ENCODE results near the gene CRLF1. TPM values are rescaled to one million over a fixed set of nuclear protein-coding genes. Genes with fewer than 3 reads are reported as not detected.
A peak's percentile ranks its signal among the peaks of the same experiment; 100 is the strongest.

CRLF1 gene
- total RNA-seq, 1 experiment from 2014 or later: 16.2 TPM

GRCh38 chr19:18655173-18655844, 48.7 kb upstream of the CRLF1 start:
- Histone ChIP-seq H2BK20ac (ENCODE audit: low read depth, low read length, poor library complexity, severe bottlenecking) (no peak overlapping the region), H4K20me1 (ENCODE audit: control insufficient read depth, insufficient read depth, insufficient read length) (no peaks in the 10 kb centered on the region), H3K4ac (ENCODE audit: low read depth, low read length) (no peak overlapping the region), H3K23me2 (ENCODE audit: insufficient read length, low read depth, low read length, poor library complexity, severe bottlenecking) (no peaks in the 10 kb centered on the region), H3K56ac (ENCODE audit: insufficient read length, low read depth, low read length) (no peak overlapping the region), H3K4me1 (ENCODE audit: insufficient read depth, low read length) (no peaks in the 10 kb centered on the region; the same call in 1 of the 2 replicates), H3K4me2 (ENCODE audit: insufficient read depth, insufficient read length, low read length) (no peak overlapping the region), H3K79me1 (ENCODE audit: insufficient read depth, low read depth, low read length, poor library complexity, severe bottlenecking) (no peaks in the 10 kb centered on the region), H2BK120ac (ENCODE audit: low read depth, low read length, poor library complexity, severe bottlenecking) (no peak overlapping the region), H3K23ac (ENCODE audit: insufficient read length, low read depth, low read length) (no peak overlapping the region), H3K9me3 (ENCODE audit: control insufficient read depth, low read depth, low read length) (no peaks in the 10 kb centered on the region), H2BK5ac (ENCODE audit: insufficient read length, low read length) (no peak overlapping the region), H2AFZ (ENCODE audit: low read length) (no peak overlapping the region), H3T11ph (ENCODE audit: low read length) (no peak overlapping the region), H3K9ac (ENCODE audit: extremely low read depth, insufficient read length, low read length) (no peak overlapping the region), H3K27ac (ENCODE audit: insufficient read length, low read depth, low read length) (no peak overlapping the region), H4K8ac (replicated peaks; ENCODE audit: insufficient read length, low read depth, low read length) (no peak overlapping the region), H3K18ac (ENCODE audit: insufficient read length, low read depth, low read length) (no peak overlapping the region), H4K5ac (ENCODE audit: insufficient read length, low read depth, low read length) (no peak overlapping the region), H4K91ac (ENCODE audit: insufficient read length, low read depth, low read length) (no peak overlapping the region), H3K14ac (ENCODE audit: insufficient read depth, low read length) (no peak overlapping the region), H2AK5ac (ENCODE audit: insufficient read length, low read length) (no peak overlapping the region), H2BK12ac (ENCODE audit: insufficient read length, low read depth, low read length) (no peak overlapping the region), H3K79me2 (ENCODE audit: insufficient read depth, low read length) (no peaks in the 10 kb centered on the region), H3K27me3 (ENCODE audit: insufficient read depth, low read length) (no peaks in the 10 kb centered on the region), H2BK15ac (ENCODE audit: low read depth, low read length) (no peak overlapping the region)
- H3K9me3 Mint-ChIP-seq: no peaks in the 10 kb centered on the region; a peak in 1 of 5 replicates
- H3K27me3 Mint-ChIP-seq (ENCODE audit: low read depth): peaks cover 4% of the 10 kb centered on the region
- H3K36me3 Mint-ChIP-seq (ENCODE audit: insufficient read depth in 1 of 3, low read depth in 3 of 3): peaks cover 0 to 2% (median 2%) of the 10 kb centered on the region in 3 experiments; a peak in 2 of 7 replicates
- H3K4me1 Mint-ChIP-seq: peaks cover 32 to 40% of the 10 kb centered on the region in 2 experiments
- peak overlapping the region in 1 of 3 experiments; percentile 17; a peak in 1 of 7 replicates for H3K27ac Mint-ChIP-seq
- H3K4me3 Mint-ChIP-seq: no peak overlapping the region
- no peak for DNase-seq
- WGBS (ENCODE audit: extremely low coverage, insufficient read length, low lambda C conversion rate): no CpG with 5 or more reads among the region's 13 CpGs
- TF ChIP-seq CTCF (conservative IDR thresholded peaks at IDR 0.05): no peak

Measured in H9 (cell line).